Stimulated activated CD4-positive, alpha-beta T cell treated with anti-CD3 and anti-CD28 coated beads, TNF-alpha, amount 100 ng/mL, for 24 hours (primary cell): ENCODE results near the gene DPP4.
"Not testable (repeated sequence)": the region's sequence is repeated elsewhere in the genome, so short reads cannot be mapped to it uniquely, and the experiment has no call there.

Experiments
- DNase-seq, 3 experiments: peaks; one replicate each; pipeline ENCODE4 v3.0.0-alpha.2; 2020; ENCODE audit warnings: low read depth in 3 of 3

DPP4 gene

GRCh38 chr2:162057426-162057825 is 16.6 kb downstream of the DPP4 start:
- no peak for DNase-seq

GRCh38 chr2:162056796-162057399 is 17.1 kb downstream of the DPP4 start:
- no peak for DNase-seq

- DNase-seq = no peak
These were observed 20.2 kb downstream of the DPP4 start for GRCh38 chr2:162053808-162054155.

- no peak for DNase-seq
These were observed 20.8 kb downstream of the DPP4 start for GRCh38 chr2:162053066-162053807.

- DNase-seq = no peak
These were observed 23.5 kb downstream of the DPP4 start for GRCh38 chr2:162050513-162050961.

GRCh38 chr2:162049089-162049488 is 24.9 kb downstream of the DPP4 start:
- not testable (repeated sequence) for DNase-seq

- DNase-seq = no peak
These were observed 29.4 kb downstream of the DPP4 start for GRCh38 chr2:162044586-162044985.

- DNase-seq = no peak
These were observed 30.9 kb downstream of the DPP4 start for GRCh38 chr2:162043132-162043531.

- DNase-seq = no peak
These were observed 32.5 kb downstream of the DPP4 start for GRCh38 chr2:162041485-162041884.

GRCh38 chr2:162038725-162039124 is 35.3 kb downstream of the DPP4 start:
- no peak for DNase-seq

GRCh38 chr2:162037886-162038285 is 36.1 kb downstream of the DPP4 start:
- DNase-seq = no peak

GRCh38 chr2:162037028-162037795 is 36.8 kb downstream of the DPP4 start:
- no peak for DNase-seq

GRCh38 chr2:162035981-162036380 is 38.0 kb downstream of the DPP4 start:
- no peak for DNase-seq

GRCh38 chr2:162030363-162031190 is 43.4 kb downstream of the DPP4 start:
- DNase-seq = no peak

- no peak for DNase-seq
These were observed 44.6 kb downstream of the DPP4 start for GRCh38 chr2:162029287-162029901.

GRCh38 chr2:162028511-162028910 is 45.5 kb downstream of the DPP4 start:
- DNase-seq = no peak

GRCh38 chr2:162025121-162025911 is 48.7 kb downstream of the DPP4 start:
- DNase-seq = no peak

GRCh38 chr2:162022290-162022945 is 51.6 kb downstream of the DPP4 start:
- DNase-seq = no peak

- no peak for DNase-seq
These were observed 52.4 kb downstream of the DPP4 start for GRCh38 chr2:162021516-162022058.

- no peak for DNase-seq
These were observed 55.5 kb downstream of the DPP4 start for GRCh38 chr2:162018530-162018929.
